ENCODE results near the gene TOX4.

GRCh38 chr14:21467616-21468015, 9.4 kb upstream of the TOX4 start:
- TF ChIP-seq CTCF (conservative IDR thresholded peaks at IDR 0.05; ENCODE audit: low read length) (no peak), EZH2phosphoT487 (IDR thresholded peaks at IDR 0.05; ENCODE audit: borderline replicate concordance) (no peak)

Measured in Loucy (cell line).